ENCODE results near the gene CEP57L1. TPM values are rescaled to one million over a fixed set of nuclear protein-coding genes. Genes with fewer than 3 reads are reported as not detected.

CEP57L1 gene
- total RNA-seq = 10 to 100 TPM; 14.2 to 18.1 TPM

GRCh38 chr6:109095036-109095834 is at the start of gene CEP57L1:
Gene CEP57L1 (plus strand): TSS chr6:109095507. CDS start chr6:109145222, 49,715 bp downstream.

DNA sequence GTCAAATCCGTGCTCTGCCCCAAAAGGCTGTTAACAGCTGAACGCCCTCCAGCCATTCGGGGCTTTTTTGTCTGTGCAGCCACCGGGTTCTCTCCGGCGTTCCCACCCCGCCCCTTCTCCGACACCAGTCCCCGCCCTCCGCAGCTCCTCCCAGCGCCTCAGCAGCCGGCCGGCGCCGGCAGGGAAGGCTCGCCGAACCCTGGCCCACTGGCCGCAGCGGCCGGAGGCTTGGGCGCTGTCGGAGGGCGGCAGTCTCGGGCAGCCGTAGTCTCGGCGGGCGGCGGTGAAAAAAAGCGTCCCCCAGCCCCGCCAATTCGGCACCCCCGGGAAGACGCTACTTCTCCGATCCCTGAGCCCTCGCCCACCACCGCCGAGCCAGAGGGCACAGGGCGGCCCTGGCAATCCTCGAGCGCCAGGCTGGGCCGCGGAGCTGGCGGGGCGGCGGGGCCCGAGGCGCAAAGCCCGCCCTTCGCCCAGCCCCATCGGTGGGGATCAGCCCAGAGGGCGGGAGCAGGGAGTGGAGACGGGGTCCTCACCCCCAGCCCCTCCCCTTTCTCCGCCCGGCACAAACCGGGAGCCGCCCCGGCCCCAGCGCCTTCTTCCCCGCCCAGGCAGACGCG is 781 bp upstream of the CEP57L1 start, which contains the start of gene SESN1:
Gene SESN1 (minus strand): TSS at position 431 of the 620 bp plus-strand sequence. CDS start 773 bp downstream, outside the sequence.

Other genes starting within 250 kb of the CEP57L1 start
- 1 to 10 TPM; 5.8 to 6.5 TPM for gene ARMC2, start 247.1 kb upstream of the CEP57L1 start, total RNA-seq
- 10 to 100 TPM; 17.9 to 18.6 TPM for gene SESN1, start 661 bp upstream of the CEP57L1 start, total RNA-seq